ENCODE results near the gene ATP6V0A1. TPM values are rescaled to one million over a fixed set of nuclear protein-coding genes. Genes with fewer than 3 reads are reported as not detected.

ATP6V0A1 gene
- polyA plus RNA-seq, 1 donor from 2014 or later = 92.1 TPM

GRCh38 chr17:42475835-42476234 is 17.2 kb downstream of the ATP6V0A1 start:
- no peak for TF ChIP-seq POLR2AphosphoS5 (IDR thresholded peaks at IDR 0.05)
- no peak for TF ChIP-seq REST (IDR thresholded peaks at IDR 0.05; ENCODE audit: borderline replicate concordance)
- TF ChIP-seq MXI1 (conservative IDR thresholded peaks at IDR 0.05; ENCODE audit: poor library complexity, severe bottlenecking) = no peak
- no peak for TF ChIP-seq SMC3 (conservative IDR thresholded peaks at IDR 0.05; ENCODE audit: poor library complexity)
- no peak for TF ChIP-seq CTCF (IDR thresholded peaks at IDR 0.05; ENCODE audit: poor library complexity, severe bottlenecking)
- TF ChIP-seq RAD21 (conservative IDR thresholded peaks at IDR 0.05) = no peak
- TF ChIP-seq TAF1 (IDR thresholded peaks at IDR 0.05; ENCODE audit: low read depth) = no peak
- TF ChIP-seq EZH2 (IDR thresholded peaks at IDR 0.05; ENCODE audit: borderline replicate concordance, insufficient read depth, low read length, poor library complexity, severe bottlenecking) = no peak
- no peak for TF ChIP-seq EP300 (conservative IDR thresholded peaks at IDR 0.05; ENCODE audit: poor library complexity, severe bottlenecking)
- Histone ChIP-seq H2AFZ (ENCODE audit: low read depth, low read length) (no peak overlapping the region), H3K9me2 (ENCODE audit: insufficient read depth, low read length) (no peaks in the 10 kb centered on the region), H3K9ac (ENCODE audit: low read length) (no peak overlapping the region), H4K20me1 (ENCODE audit: insufficient read depth) (no peaks in the 10 kb centered on the region), H3K4me2 (ENCODE audit: low read length) (no peak overlapping the region), H3K27ac (ENCODE audit: low read length) (no peak overlapping the region), H3K79me2 (replicated peaks; ENCODE audit: insufficient read depth, low read length) (no peaks in the 10 kb centered on the region), H3K27me3 (ENCODE audit: insufficient read depth, low read depth, low read length) (no peaks in the 10 kb centered on the region), H3K4me3 (ENCODE audit: low read length) (no peak overlapping the region), H3K36me3 (ENCODE audit: insufficient read depth, low read length) (peaks cover 16% of the 10 kb centered on the region), H3F3A (ENCODE audit: insufficient read depth, low read length, poor library complexity, severe bottlenecking) (no peaks in the 10 kb centered on the region), H3K9me3 (ENCODE audit: low read length) (no peaks in the 10 kb centered on the region)

- TF ChIP-seq POLR2AphosphoS5 (IDR thresholded peaks at IDR 0.05) (no peak), EZH2 (IDR thresholded peaks at IDR 0.05; ENCODE audit: borderline replicate concordance, insufficient read depth, low read length, poor library complexity, severe bottlenecking) (no peak), REST (IDR thresholded peaks at IDR 0.05; ENCODE audit: borderline replicate concordance) (no peak), SMC3 (conservative IDR thresholded peaks at IDR 0.05; ENCODE audit: poor library complexity) (no peak), EP300 (conservative IDR thresholded peaks at IDR 0.05; ENCODE audit: poor library complexity, severe bottlenecking) (no peak), MXI1 (conservative IDR thresholded peaks at IDR 0.05; ENCODE audit: poor library complexity, severe bottlenecking) (no peak), RAD21 (conservative IDR thresholded peaks at IDR 0.05) (no peak), TAF1 (IDR thresholded peaks at IDR 0.05; ENCODE audit: low read depth) (no peak), CTCF (IDR thresholded peaks at IDR 0.05; ENCODE audit: poor library complexity, severe bottlenecking) (no peak)
- Histone ChIP-seq H2AFZ (ENCODE audit: low read depth, low read length) (no peak overlapping the region), H3K4me2 (ENCODE audit: low read length) (no peak overlapping the region), H3F3A (ENCODE audit: insufficient read depth, low read length, poor library complexity, severe bottlenecking) (no peaks in the 10 kb centered on the region), H3K4me3 (ENCODE audit: low read length) (no peak overlapping the region), H4K20me1 (ENCODE audit: insufficient read depth) (no peaks in the 10 kb centered on the region), H3K9me3 (ENCODE audit: low read length) (no peaks in the 10 kb centered on the region), H3K9ac (ENCODE audit: low read length) (no peak overlapping the region), H3K79me2 (replicated peaks; ENCODE audit: insufficient read depth, low read length) (no peaks in the 10 kb centered on the region), H3K27me3 (ENCODE audit: insufficient read depth, low read depth, low read length) (no peaks in the 10 kb centered on the region), H3K36me3 (ENCODE audit: insufficient read depth, low read length) (peaks cover 16% of the 10 kb centered on the region), H3K27ac (ENCODE audit: low read length) (no peak overlapping the region), H3K9me2 (ENCODE audit: insufficient read depth, low read length) (no peaks in the 10 kb centered on the region)
Observed at GRCh38 chr17:42476411-42476810, 17.7 kb downstream of the ATP6V0A1 start.

Measured in neural cell (in vitro differentiated cells).